NCI-H1694 treated with DMSO at 0.1 percent for 48 hours (cell line): ENCODE results near the gene ZSCAN5C.
"Not testable (repeated sequence)": the region's sequence is repeated elsewhere in the genome, so short reads cannot be mapped to it uniquely, and the experiment has no call there.

ENCODE experiments used
- DNase-seq: peaks from one replicate; lab custom pipeline; 2025; lab: John Stamatoyannopoulos, UW

Gene ZSCAN5C

DNA sequence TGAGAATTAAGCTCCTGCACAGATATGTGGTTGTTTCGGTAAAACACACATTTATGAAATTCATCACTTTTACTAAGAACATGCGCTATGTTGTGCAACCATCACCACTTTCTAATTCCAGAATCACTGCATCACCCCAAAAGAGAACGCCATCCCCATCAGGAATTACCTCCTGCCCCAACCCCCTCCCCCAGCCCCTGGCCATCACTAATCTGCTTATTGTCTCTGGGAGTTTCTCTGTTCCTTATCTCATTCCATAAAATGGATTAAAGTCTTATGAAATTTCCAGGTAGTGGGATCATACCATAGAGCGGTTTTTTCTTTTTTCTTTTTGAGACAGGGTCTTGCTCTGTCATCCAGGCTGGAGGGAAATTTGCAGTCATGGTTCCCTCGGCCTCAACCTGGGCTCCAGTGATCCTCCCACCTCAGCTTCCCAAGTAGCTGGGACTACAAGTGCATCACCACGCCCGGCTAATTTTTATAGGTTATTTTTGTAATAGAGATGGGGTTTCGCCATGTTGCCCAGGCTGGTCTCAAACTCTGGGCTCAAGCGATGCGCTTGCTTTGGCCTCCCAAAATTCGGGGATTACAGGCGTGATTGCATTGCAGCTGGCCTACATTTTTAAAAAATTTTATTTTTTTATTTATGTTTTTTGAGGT, 8.0 kb upstream of the ZSCAN5C start:
- no peak for DNase-seq

- not testable (repeated sequence) for DNase-seq
These were observed 4.4 kb upstream of the ZSCAN5C start, which contains the start of gene ZSCAN5B for GRCh38 chr19:56197646-56198045. ZSCAN5B (minus strand) TSS chr19:56197783; CDS start chr19:56193052, 4,731 bp downstream.

DNA sequence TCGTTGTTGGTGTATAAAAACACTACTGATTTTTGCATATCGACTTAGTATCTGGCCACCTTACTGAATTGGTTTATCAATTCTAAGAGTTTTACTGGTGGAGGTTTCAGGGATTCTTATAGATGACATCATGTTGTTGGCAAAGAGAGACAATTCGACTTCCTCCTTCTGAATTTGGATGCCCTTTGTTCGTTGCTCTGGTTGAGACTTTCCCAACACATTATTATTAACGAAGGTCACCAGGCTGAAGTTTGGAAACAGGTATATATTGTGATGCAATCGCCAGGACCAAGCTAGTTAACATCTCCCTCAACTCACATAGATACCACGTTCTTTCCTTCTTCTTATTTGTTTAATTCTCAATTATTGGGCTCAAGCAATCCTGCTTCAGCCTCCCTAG, 2.4 kb upstream of the ZSCAN5C start:
- DNase-seq: no peak

- DNase-seq: not testable (repeated sequence)
These were observed 5.5 kb downstream of the ZSCAN5C start for GRCh38 chr19:56207581-56207980.

DNA sequence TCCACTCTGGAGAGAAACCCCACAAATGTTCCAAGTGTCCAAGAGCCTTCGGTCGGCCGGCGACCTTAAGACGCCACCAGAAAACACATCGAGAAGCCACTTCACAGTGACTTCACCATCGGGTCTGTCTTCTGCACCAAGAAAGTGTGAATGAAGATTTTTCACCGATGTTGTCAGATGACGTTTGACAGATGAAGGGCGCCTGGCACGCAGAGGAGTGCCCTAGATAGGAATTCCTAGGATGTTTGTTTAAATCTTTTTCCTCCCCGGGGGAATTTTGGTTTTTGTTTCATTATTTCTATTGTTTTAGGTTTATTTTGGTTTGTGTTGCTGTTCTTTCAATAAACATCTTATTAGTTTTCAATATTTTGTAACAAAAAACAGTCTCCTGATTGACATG, 7.0 kb downstream of the ZSCAN5C start:
- DNase-seq: no peak

DNA sequence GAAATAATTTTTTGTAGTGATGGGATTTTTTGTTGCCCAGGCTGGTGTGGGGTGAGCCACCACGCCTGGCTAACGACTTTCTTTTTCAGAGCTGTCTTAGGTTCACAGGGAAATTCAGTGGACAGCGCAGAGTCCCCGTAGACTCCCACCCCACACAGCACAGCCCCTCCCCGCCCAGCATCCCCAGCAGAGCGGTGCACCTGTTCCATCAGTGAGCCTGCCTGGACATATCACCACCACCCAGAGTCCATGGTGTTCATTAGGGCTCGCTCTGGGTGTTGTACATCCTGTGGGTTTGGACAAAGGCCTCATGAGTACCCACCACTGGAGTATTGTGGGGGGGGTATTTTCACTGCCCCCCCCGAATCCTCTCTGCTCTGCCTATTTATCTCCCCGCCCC, 8.0 kb downstream of the ZSCAN5C start:
- not testable (repeated sequence) for DNase-seq

DNA sequence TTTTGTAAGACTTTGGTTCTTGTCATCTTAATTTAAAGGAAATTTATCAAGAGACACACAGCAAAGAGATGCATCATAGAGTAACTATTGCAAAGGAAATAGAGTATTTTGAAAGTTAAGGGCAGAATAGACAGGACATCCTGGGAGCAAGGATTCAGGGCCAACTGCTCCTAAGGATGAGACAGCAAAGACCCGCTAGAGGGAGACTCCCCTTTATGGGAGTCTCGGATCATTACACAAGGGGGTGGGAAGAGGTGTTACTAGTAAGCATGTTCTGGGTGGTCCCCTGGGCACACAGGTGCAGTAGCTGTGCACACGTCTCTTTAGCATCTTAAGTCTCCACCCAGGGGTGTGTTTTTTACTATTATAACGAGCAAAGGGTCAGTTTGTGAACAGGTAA, 9.6 kb downstream of the ZSCAN5C start:
- DNase-seq: no peak

GRCh38 chr19:56217039-56217949, 15.2 kb downstream of the ZSCAN5C start:
- DNase-seq: no peak

GRCh38 chr19:56218961-56219360, 16.9 kb downstream of the ZSCAN5C start:
- no peak for DNase-seq

DNA sequence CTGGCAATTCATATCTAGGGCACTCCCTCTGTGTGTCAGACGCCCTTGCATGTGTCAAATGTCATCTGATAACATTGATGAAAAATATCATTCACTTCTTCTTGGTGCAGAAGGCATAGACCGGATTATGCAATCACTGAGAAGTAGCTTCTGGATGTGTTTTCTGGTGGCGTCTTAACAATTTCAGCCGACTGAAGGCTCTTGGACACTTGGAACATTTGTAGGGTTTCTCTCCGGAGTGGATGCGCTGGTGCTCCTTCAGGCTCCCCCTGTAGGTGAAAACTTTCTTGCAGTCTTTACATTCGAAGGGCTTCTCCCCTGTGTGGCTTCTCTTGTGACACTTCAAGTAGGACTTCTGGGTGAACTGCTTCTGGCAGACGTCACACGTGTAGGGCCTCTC, 19.4 kb downstream of the ZSCAN5C start:
- DNase-seq: not testable (repeated sequence)

GRCh38 chr19:56221851-56222250, 19.8 kb downstream of the ZSCAN5C start:
- no peak for DNase-seq

DNA sequence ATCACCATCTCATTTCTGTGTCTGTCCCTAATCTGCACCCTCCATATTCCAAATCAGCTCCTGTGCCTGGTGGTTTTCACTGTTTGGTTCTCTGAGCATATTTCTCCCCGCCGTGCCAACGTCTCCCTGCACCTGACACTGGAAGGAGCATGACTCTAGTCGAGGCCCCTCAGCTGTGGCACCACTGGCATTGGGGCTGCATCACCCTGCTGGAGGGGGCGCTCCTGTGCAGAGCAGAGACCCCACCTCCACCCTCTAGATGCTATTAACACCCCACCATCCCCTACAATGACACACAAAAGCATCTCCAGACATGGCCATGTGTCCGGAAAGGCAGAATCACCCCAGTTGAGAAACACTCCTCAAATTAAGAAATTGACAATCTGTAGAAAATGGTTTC, 20.8 kb downstream of the ZSCAN5C start:
- no peak for DNase-seq

DNA sequence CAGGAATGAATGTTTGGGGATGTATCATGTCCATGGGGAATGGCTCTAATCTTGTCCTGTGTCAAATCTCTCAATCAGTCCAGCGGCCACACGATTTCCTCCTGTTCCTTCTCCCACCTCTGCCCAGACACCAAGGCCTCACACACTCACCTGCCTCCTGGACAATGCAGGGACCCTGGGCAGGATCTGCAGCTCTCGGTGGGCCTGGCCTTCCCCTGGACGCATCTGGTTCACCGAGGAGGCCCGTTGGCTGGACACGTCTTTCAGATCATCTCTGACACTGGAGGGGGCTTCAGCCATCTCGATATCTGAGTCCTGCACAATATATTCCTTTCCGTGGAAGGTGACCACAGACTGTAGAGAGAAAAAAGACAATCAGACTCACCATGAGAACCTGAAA, 21.4 kb downstream of the ZSCAN5C start:
- no peak for DNase-seq

GRCh38 chr19:56245121-56245740, 43.2 kb downstream of the ZSCAN5C start:
- DNase-seq: no peak

DNA sequence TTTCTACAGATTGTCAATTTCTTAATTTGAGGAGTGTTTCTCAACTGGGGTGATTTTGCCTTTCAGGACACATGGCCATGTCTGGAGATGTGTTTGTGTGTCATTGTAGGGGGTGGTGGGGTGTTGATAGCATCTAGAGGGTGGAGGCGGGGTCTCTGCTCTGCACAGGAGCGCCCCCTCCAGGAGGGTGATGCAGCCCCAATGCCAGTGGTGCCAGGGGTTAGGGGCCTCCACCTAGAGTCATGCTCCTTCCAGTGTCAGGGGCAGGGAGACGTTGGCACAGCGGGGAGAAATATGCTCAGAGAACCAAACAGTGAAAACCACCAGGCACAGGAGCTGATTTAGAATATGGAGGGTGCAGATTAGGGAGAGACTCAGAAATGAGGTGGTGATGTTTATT, 43.7 kb downstream of the ZSCAN5C start:
- not testable (repeated sequence) for DNase-seq

GRCh38 chr19:56248736-56249338, 46.8 kb downstream of the ZSCAN5C start:
- DNase-seq: not testable (repeated sequence)

GRCh38 chr19:56252699-56253422, 50.8 kb downstream of the ZSCAN5C start:
- DNase-seq: peak; percentile 8

DNA sequence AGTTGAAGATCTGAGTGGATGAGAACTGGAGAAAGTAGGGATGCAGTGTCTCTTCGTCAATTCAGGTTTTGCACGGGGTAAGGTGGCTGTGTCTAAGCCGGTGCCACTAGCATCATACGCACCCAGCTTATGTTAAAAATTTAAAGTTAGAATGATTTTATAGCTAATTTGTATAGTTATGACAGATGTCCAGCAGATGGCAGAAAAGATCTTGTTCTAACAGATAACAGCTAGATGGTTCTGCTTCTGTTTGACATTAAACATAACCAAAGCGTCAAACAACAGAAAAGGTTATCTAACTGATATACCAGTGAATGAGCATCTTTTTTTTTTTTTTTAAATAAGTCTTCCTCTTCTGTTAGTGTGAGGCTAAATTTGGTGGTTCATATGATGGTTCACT, 51.7 kb downstream of the ZSCAN5C start:
- DNase-seq: peak; percentile 65

- DNase-seq: no peak
These were observed 56.2 kb downstream of the ZSCAN5C start for GRCh38 chr19:56258272-56258671.
